NK-92 (cell line): Measurements from ENCODE around the gene TRAK2.
A peak's percentile ranks its signal among the peaks of the same experiment; 100 is the strongest.
"Not testable (repeated sequence)": the region's sequence is repeated elsewhere in the genome, so short reads cannot be mapped to it uniquely, and the experiment has no call there.

Experiments
- DNase-seq: peaks from one replicate; lab custom pipeline; 2025; ENCODE audit not compliant: unreplicated experiment; lab: John Stamatoyannopoulos, UW

Gene TRAK2

DNA sequence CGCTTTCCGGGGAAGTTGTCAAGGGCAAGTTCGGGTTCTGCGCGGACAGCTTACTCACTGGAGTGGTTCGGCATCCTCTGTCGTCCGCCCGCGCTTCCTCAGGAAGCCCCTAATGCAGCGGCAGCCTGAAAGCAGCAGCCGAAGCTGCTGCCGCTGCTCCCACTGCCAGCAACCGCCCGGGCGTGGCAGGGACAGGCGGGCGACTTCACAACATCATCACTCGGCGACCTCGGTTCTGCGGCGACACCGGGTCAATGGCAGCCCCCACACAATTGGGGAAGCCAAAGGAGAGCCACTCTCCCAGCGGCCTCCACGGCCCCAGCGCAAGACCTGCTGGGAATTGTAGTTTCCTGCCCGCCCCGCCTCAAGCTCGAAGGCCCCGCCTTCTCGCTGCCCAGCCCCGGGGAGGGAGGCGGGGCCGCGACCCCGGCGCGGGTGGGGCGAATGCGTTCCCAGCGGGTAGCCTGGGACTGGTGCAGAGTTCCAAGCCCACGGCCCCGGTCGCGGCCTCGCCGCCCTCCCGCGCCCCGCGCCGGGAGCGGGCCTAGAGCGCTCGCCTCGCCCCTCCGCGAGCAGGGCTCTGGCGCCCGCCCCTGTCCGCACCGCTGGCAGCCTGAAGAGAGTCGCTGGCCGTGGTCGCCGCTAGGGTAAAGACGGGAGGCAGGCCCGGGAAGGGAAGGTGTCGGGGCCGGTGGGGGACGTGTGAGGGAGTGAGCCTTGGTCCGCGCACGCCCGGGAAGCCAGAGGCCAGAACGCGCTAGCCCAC, at the start of gene TRAK2, which contains the start of gene STRADB:
Gene TRAK2, minus strand, starts transcription at position 167 of the 766 bp plus-strand sequence. CDS start 30,951 bp downstream, outside the sequence.
Gene STRADB, plus strand, starts transcription at position 449 of the 766 bp plus-strand sequence. CDS start 3,101 bp downstream, outside the sequence.
- peak; percentile 79 for DNase-seq

GRCh38 chr2:201500534-201500933, 49.3 kb upstream of the TRAK2 start:
- no peak for DNase-seq

DNA sequence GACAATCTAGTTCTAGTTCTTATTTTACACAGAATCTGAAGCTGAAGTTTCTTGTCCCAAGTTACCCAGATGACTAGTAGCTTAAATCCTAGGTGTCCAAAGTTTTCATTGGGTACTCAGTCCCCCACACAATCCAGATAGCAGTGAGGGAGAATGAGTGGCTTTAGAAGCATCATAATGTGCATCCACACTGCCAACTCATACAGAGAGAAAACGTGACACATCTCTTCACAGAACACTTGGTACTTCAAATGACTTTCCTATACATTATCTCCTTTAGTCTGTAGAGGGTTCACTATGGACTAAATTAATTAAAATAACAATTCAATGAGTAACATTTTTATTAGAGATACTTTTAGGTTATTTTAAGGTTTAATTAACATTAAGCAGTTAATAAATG, 45.5 kb upstream of the TRAK2 start:
- DNase-seq, result no peak

DNA sequence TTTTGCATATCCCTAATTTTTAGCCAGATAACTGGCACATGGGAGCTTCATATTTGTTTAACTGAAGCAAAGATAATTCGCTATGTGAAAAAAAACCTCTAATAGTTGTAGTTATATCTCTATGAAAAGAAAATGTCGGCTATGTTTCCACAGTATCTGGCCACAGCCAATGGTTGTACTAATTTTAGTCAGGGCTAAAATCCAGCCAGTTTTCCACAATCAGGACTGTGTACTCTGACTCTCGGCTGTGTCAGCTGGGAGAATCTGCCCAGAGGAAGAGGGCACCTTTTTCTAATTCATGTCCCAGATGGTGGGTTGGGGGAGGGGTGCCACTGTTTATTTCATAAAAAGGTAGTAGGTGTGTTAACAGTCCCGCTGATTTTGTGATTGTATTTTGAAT, 39.0 kb upstream of the TRAK2 start:
- no peak for DNase-seq

GRCh38 chr2:201484805-201485204, 33.5 kb upstream of the TRAK2 start:
- no peak for DNase-seq

DNA sequence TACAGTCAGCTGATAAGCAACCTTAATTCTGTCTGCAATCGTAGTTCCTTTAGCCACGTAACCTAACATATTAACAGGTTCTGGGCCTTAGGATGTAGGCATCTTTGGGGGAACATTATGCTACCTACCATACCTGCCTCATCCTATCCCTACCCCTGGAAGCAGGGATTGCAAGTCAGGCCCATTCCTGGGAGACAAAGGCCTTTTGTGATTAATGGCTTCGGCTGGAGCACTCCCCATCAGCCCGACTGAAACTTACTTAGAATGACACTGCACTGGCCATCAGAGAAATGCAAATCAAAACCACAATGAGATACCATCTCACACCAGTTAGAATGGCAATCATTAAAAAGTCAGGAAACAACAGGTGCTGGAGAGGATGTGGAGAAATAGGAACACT, 32.5 kb upstream of the TRAK2 start:
- DNase-seq, result not testable (repeated sequence)

DNA sequence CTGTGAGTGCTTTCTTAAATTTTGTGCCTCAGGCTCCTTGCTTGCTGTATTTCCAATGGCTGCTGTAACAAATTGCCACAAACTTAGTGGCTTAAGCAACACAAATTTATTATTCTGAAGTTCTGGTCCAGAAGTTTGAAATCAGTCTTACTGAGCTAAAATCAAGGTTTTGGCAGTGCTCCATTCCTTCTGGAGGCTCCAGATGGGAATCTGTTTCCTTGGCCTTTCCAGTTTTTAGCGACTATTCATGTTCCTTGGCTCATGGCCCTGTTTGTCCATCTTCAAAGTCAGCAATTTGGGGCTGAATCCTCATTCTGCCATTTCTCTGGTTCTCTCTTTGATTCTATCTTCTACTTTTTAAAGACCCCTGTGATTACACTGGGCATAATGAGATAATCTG, 32.1 kb upstream of the TRAK2 start:
- no peak for DNase-seq

GRCh38 chr2:201482543-201482942, 31.3 kb upstream of the TRAK2 start:
- no peak for DNase-seq

DNA sequence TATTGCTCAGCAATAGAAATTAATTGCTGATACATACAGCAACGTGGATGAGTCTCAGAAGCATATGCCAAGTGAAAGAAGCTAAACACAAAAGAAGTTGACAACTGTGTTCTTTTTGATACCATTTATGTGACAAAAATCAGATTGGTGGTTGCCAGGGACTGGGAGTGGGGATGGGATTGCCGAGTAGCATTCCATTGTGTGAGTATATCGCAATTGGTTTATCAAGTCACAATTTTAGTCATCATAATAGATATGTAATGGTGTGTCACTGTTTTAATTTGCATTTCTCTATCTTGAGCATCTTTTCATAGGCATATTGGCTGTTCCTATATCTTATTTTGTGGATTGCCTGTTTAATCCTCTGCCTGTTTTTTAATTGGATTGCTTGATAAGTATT, 21.2 kb upstream of the TRAK2 start:
- no peak for DNase-seq

DNA sequence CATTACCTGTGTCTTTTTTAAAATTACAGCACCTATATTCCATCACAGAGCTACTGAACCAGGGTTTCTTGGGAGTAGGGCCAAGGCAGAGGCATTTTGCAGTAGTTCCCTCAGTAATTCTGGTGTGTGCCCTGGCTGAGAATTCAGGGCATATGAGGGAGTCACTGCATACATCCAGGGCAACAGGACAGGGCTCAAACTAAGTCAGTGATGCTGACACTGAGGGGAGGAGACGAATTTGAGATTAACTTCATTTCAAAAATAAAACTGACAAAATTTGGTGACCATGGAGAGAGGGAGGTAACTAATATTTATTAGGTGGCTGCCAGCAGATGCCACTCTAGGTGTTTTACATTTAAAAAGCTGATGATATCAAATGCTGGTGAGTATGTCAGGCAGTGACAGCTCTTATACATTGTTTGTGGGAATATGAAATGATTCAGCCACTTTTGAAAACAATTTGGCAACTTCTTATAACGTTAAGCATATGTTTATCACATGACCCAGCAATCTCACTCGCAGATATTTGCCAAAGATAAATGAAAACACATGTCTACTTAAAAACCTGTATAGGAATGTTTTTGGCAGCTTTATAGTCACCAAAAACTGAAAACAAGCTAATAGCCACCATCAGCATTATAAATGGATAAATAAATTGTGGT, 20.6 kb upstream of the TRAK2 start:
- DNase-seq, result no peak

- no peak for DNase-seq
These were observed 19.8 kb upstream of the TRAK2 start for GRCh38 chr2:201470821-201471731.

DNA sequence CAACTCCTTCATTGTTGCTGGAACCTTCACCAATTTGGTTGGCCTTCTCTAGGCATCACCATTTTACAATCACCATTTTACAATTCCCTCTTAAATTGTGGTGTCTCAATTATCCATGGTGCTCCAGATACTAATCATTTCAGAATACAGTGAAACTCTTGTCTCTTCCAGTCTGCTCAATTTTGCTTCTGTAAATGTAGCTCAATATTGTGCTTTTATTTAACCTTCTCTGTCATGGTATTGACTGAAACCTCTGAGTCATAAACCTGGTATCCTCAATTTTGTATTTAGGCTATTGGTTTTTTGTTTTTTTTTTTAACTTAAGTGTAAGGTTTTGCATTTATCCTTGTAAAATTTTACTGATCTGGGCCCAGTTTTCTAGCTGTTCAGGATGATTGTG, 16.4 kb upstream of the TRAK2 start:
- no peak for DNase-seq

- DNase-seq, result no peak
These were observed 14.9 kb upstream of the TRAK2 start for GRCh38 chr2:201466050-201466675.

DNA sequence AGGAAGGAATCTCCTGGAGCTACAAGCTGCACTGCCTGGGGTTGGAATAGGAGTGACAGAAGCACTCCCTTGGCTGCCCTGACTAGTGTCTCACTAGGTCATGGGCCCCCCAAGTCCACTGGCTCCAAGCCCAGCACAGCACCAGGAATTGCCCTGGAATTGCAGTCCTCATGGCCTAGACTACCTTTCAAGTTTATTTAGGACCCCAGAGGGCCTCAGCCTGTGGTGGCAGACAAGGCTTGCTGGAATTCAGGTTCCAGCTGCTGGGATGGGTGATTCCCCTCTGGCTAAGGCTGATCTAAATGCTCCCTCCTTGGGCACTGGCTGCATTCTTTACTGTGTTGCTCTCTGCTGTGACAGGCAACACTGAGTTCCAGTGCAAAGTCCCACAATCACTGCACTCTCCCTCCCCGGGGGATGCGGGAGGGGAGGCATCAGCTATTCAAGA, 14.3 kb upstream of the TRAK2 start:
- DNase-seq, result no peak

- DNase-seq, result no peak
These were observed 13.3 kb upstream of the TRAK2 start for GRCh38 chr2:201464547-201464946.

DNA sequence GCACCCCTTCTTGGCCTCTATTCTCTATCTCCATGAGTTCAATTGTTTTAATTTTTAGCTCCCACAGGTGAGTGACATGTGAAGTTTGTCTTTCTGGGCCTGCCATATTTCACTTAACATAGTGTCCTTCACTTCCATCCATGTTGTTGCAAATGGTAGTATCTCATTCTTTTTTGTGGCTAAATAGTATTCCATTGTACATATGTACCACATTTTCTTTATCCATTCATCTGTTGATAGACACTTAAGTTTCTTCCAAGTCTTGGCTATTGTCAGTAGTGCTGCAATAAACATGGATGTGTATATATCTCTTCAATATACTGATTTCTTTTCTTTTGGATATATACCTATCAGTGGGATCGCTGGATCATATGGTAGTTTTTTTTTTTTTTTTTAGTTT, 9.3 kb upstream of the TRAK2 start:
- no peak for DNase-seq

GRCh38 chr2:201458381-201458780, 7.1 kb upstream of the TRAK2 start:
- DNase-seq, result no peak

DNA sequence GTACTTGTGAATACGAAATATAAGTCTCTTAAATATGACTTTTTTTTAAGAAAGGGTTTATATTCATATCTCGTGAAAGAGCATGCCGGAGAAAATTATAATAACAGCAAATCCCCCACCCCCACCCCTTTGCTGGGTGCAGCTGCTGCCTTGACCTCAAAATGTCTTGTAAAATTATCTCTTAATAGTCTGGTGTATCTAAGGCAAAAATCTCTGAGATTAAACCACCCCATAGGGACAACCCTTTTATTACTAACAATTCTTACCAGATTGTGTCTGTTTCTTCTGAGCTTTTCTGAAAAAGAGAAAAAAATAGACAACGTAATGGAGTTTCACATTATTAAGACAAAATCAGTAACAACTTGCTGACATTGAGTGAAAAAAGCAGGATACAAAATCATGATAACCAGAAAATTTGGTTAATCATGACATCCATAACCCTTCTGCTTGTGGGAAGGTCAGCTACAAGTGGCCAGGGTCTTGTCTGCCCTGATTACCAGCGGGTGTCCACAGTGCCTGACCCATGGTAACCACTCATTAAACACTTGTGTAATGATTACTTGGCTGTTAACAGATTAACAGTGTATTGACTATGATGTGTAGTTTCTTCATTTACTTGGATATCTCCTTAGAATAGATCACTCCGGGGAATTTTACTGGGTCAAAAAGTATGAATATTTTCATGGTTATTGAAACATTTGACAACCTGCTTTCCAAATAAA, 1.8 kb upstream of the TRAK2 start:
- DNase-seq, result no peak

DNA sequence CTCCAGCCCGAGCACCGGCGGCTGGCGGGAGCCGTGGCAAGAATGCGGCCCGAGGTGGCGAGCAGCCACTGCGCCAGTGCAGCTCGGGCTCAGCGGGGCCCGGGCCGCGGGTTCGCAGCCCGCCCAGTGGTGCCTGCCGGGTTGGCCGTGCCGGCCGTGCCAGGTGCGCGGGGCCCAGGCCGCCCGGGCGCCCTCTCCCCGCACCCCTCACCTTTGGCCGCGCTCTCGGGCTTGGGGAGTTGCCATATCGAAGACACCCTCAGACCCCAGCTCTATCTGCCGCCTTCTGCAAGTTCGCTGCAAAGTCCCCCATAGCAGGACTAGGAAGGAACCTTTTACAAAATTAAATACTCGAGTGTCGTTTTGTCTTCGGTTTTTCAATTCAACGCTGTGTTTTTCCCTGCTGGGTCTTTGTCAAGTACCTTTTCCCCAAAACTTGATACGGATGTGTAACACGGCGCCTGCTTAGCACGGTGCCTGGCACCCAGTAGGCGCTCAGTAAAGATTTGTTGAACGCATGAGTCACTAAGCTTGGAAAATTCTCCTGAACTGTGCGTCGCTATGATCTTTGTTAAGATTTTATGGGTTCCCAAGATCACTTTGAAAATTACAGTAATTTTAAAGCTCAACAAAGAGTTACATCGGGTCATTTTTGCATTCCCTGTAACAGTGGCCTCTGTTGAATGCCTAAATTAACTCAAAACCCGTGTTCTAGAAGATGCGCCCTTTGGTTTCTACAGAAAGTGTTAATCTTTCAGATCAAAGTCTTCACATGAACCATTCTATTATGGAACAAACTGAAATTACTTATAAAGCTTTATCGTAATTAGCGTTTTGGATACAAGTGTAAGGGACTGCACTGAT, 1.0 kb upstream of the TRAK2 start:
- DNase-seq, result no peak
